Uterus (tissue), 4 donors: ENCODE results near the gene SH3PXD2A. TPM values are rescaled to one million over a fixed set of nuclear protein-coding genes. Genes with fewer than 3 reads are reported as not detected.
A peak's percentile ranks its signal among the peaks of the same experiment; 100 is the strongest.

Experiments used
- DNase-seq, 2 donors: peaks; one replicate each; pipeline ENCODE4 v3.0.0-alpha.2; 2019 to 2020
- H3K27ac ChIP-seq, 2 donors: fragments of 200-600 bp; sonication (generic); 1 replicate in 1 of 2; 2 replicates in 1 of 2; pipeline ENCODE4 v1.5.1; 2016 to 2018
- H3K27me3 ChIP-seq, 2 donors: fragments of 200-600 bp; sonication (generic); one replicate each; pipeline ENCODE4 v1.5.1; 2018 to 2019; ENCODE audit warnings: control low read depth in 1 of 2
- H3K36me3 ChIP-seq, 2 donors: fragments of 200-600 bp; sonication (generic); one replicate each; pipeline ENCODE4 v1.5.1; 2019; ENCODE audit warnings: control low read depth in 1 of 2
- H3K4me1 ChIP-seq, 2 donors: fragments of 200-600 bp; sonication (generic); one replicate each; pipeline ENCODE4 v1.5.1; 2018 to 2019; ENCODE audit warnings: control low read depth in 1 of 2
- H3K4me3 ChIP-seq, 2 donors: fragments of 200-600 bp; sonication (generic); 1 replicate in 1 of 2; 2 replicates in 1 of 2; pipeline ENCODE4 v1.5.1; 2018 to 2019; ENCODE audit warnings: mild to moderate bottlenecking in 1 of 2
- H3K9me3 ChIP-seq, 2 donors: fragments of 200-600 bp; sonication (generic); one replicate each; pipeline ENCODE4 v1.5.1; 2019; ENCODE audit warnings: control low read depth in 1 of 2
- POLR2A ChIP-seq, 2 donors: fragments of 450-650 bp; IDR thresholded peaks; one replicate each; pipeline ENCODE4 v1.6.1; 2016; ENCODE audit warnings: antibody characterized with exemption in 2 of 2, mild to moderate bottlenecking in 1 of 2, moderate library complexity in 1 of 2
- intact Hi-C: fragments of 100-400 bp; cut with DNase I; formaldehyde crosslinking; loops from one replicate; pipeline ENCODE4 v1.15.1; 2023; ENCODE audit warnings: low total_unique reads
- total RNA-seq, 4 donors: library from RNA; depleted of rRNA in 3 of 4; stranded (reverse); fragments of >200 nt in 3 of 4; gene quantifications; one replicate each; pipeline versions ENCODE4 v1.1.0 to v1.2.4, GENCODE V29; 2014 to 2023
- TF ChIP-seq, protein P1 (sequence below), 4 experiments: fragments of 200-600 bp in 2 of 4; fragments of 450-650 bp in 2 of 4; sonication (generic) in 2 of 4; IDR thresholded peaks; one replicate each; pipeline ENCODE4 v1.5.1; 2016 to 2019; ENCODE audit warnings: antibody characterized with exemption in 4 of 4, mild to moderate bottlenecking in 2 of 4, moderate library complexity in 1 of 4
- donor health status: DM: yes; HTN: yes; CAD: no.

Gene SH3PXD2A
- total RNA-seq, 4 donors from 2014 or later = 12.6 to 117 (median 46.6) TPM

DNA sequence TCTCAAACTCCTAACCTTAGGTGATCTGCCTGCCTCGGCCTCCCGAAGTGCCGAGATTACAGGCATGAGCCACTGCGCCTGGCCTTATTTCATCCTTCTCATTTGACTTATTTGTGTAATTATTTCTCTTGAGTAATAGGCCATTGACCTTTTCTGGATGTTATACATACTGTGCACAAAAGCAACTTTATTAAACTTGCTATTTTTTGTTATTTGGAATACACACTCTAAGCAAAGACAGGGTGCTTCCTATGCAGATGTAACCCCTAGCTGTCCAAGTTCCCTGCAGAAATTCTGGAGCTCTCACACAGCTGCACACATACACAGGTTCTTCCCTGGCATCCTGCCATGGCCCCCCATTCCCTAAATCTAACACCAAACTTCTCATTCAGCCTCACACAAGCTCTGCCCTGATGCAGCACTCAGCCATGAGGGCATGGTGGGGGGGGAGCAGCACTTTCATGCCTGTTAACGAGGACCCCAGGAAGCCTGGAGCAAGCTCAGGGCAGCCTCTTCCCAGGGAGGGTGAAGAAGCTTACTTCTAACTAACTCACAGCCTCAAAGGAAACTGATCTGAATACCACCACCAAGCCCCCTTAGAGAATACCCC lies 33.2 kb downstream of the SH3PXD2A start:
- no peak overlapping the region for H3K27ac ChIP-seq
- no peaks in the 10 kb centered on the region for H3K4me1 ChIP-seq
- intact Hi-C loops = no loop called here
- TF ChIP-seq, protein P1, sequence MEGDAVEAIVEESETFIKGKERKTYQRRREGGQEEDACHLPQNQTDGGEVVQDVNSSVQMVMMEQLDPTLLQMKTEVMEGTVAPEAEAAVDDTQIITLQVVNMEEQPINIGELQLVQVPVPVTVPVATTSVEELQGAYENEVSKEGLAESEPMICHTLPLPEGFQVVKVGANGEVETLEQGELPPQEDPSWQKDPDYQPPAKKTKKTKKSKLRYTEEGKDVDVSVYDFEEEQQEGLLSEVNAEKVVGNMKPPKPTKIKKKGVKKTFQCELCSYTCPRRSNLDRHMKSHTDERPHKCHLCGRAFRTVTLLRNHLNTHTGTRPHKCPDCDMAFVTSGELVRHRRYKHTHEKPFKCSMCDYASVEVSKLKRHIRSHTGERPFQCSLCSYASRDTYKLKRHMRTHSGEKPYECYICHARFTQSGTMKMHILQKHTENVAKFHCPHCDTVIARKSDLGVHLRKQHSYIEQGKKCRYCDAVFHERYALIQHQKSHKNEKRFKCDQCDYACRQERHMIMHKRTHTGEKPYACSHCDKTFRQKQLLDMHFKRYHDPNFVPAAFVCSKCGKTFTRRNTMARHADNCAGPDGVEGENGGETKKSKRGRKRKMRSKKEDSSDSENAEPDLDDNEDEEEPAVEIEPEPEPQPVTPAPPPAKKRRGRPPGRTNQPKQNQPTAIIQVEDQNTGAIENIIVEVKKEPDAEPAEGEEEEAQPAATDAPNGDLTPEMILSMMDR (IDR thresholded peaks at IDR 0.05) = no peak
- TF ChIP-seq POLR2A (IDR thresholded peaks at IDR 0.05) = no peak
- H3K36me3 ChIP-seq = no peaks in the 10 kb centered on the region
- no peaks in the 10 kb centered on the region for H3K27me3 ChIP-seq
- DNase-seq = no peak
- H3K9me3 ChIP-seq = no peaks in the 10 kb centered on the region
- H3K4me3 ChIP-seq = no peak overlapping the region

DNA sequence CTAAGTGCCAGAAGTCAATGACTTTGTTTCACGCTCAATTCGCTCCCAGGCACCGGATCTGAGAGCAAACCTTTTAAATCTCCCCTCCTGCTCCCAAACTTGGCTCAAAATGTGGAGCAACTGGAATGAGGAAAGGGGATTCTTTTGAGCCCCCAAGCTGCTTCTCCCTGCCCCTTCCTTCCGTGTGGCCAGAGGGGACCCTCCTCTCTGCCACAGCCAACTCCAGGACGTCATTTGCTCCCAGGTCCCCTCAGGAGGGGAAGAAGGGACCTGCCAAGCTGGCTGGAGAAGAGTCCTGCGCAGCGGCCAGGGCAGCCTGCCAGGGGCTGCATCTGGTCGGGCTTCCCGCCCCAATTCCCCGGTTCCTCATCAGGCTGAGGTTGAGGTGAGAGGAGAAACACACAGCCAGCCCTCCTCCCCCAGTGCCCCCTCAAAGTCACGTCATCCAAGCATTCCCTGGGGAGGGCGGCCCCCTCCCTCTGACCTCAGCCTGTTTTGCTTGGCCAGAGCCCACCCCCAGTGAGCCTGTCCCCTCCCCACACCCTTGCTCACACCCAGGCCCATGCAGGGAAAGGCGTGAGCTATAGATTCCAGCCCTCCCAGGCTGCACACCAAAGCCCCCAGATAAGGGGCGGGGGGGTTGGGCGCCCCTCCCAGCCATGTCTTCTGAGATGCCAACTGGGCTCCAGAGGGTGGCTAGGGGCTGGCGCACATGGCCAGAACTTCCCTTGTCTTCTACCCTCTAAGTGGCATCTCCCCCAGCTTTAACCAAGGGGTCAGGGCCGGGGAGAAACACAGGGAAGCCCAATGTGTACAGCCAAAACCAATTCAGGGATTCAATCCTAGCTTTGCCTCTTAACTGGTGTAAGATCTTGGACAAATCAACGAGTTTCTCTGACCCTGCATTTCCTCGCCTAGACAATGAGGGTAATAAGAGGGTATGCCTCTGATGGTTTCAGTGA lies 35.0 kb downstream of the SH3PXD2A start:
- no peaks in the 10 kb centered on the region for H3K9me3 ChIP-seq
- H3K4me1 ChIP-seq = no peaks in the 10 kb centered on the region
- no peaks in the 10 kb centered on the region for H3K36me3 ChIP-seq
- TF ChIP-seq, protein P1 (IDR thresholded peaks at IDR 0.05) = no peak
- TF ChIP-seq POLR2A (IDR thresholded peaks at IDR 0.05) = no peak
- peak overlapping the region; percentile 62 to 71 for H3K27ac ChIP-seq
- no peak overlapping the region for H3K4me3 ChIP-seq
- intact Hi-C loops = no loop called here
- DNase-seq = peak; percentile 72 to 85
- no peaks in the 10 kb centered on the region for H3K27me3 ChIP-seq

DNA sequence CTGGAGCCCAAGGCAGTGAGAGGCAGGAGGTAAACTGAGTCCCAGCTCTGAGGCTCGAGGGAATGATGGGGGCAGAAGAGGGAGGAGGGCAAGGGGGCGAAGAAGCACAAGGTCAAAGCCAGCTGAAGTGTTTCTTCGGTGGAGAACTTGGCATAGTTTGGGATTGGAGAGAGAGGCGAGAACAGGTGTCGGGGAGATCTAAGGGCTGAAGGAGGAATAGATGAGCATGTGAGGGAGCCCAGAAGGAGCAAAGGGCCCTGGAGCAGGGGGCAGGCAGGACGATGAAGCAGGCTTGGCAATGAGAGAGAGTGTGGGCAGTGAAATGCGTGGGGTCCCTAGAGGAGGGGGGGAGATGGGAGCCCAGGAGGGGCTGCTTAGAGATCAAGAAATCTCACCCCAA lies 35.9 kb downstream of the SH3PXD2A start:
- H3K36me3 ChIP-seq = no peaks in the 10 kb centered on the region
- no peak for DNase-seq
- no peak overlapping the region for H3K4me3 ChIP-seq
- H3K4me1 ChIP-seq = no peaks in the 10 kb centered on the region
- peak overlapping the region in 1 of 2 donors; percentile 71 for H3K27ac ChIP-seq
- H3K9me3 ChIP-seq = no peaks in the 10 kb centered on the region
- H3K27me3 ChIP-seq = no peaks in the 10 kb centered on the region
- intact Hi-C loops = no loop called here
- TF ChIP-seq, protein P1 (IDR thresholded peaks at IDR 0.05) = no peak
- no peak for TF ChIP-seq POLR2A (IDR thresholded peaks at IDR 0.05)

DNA sequence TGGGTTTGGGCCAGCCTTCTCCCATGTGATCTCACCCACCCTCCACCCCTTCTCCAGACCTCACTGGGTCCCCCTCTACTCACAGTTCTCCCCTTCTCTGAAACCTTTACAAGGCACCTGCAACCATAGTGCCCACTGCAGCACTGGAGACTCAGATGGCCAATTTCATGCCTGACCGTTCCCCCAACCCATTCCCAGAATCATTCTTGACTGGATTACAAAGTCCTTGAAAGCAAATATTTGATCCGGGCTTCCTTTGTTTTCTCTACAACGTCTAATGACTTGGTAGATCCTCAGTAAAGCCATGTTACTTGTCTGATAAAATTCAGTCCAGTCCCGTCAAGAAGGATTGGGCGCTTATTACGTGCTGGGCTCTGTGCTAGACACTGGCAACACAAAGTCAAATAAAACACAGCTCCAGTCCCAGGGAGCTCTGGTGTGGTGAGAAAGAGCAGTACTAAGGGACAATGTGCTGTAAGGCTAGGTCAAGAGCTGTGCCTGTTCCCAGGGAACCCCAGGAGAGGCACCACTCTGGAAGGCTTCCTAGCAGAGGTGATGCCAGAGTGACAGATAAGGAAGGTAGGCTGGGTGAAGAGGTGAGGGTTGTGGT lies 36.5 kb downstream of the SH3PXD2A start:
- no peak for DNase-seq
- Histone ChIP-seq H3K27me3 (no peaks in the 10 kb centered on the region), H3K4me1 (no peaks in the 10 kb centered on the region), H3K36me3 (no peaks in the 10 kb centered on the region), H3K9me3 (no peaks in the 10 kb centered on the region), H3K27ac (no peak overlapping the region), H3K4me3 (no peak overlapping the region)
- intact Hi-C loops = no loop called here
- TF ChIP-seq, protein P1 (IDR thresholded peaks at IDR 0.05) = no peak
- TF ChIP-seq POLR2A (IDR thresholded peaks at IDR 0.05) = no peak

DNA sequence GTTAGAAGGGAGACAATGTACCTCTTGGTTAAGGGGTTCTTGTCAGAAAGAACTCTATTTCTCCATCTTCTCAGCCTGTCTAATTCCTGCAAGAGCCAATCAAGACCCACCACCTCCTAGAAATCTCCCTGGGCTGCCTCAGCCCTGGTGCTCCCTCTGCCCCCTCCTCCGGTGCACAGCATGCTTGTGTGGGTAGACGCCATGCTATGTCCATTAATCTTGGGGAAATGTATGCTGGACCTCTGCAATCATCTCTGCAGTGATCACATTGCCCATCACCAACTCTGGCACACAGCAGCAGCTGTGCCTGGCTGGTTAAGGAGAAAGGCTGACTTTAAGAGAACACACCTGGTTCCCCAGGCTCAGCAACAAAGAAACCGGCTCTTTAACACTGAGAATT lies 37.3 kb downstream of the SH3PXD2A start:
- no peak for DNase-seq
- no peak overlapping the region for H3K27ac ChIP-seq

More for the DNA sequence above, 37.3 kb downstream of the SH3PXD2A start:
- intact Hi-C loops = no loop called here
- Histone ChIP-seq H3K4me3 (no peak overlapping the region), H3K9me3 (no peaks in the 10 kb centered on the region), H3K36me3 (no peaks in the 10 kb centered on the region), H3K27me3 (no peaks in the 10 kb centered on the region), H3K4me1 (no peaks in the 10 kb centered on the region)
- TF ChIP-seq, protein P1 (IDR thresholded peaks at IDR 0.05) = no peak
- no peak for TF ChIP-seq POLR2A (IDR thresholded peaks at IDR 0.05)
